ENCODE data around the gene COL25A1.
"Not testable (repeated sequence)": the region's sequence is repeated elsewhere in the genome, so short reads cannot be mapped to it uniquely, and the experiment has no call there.

The COL25A1 gene

GRCh38 chr4:108877821-108878220 lies 424.6 kb downstream of the COL25A1 start:
- no peaks in the 10 kb centered on the region for H3K36me3 ChIP-seq
- H4K20me1 ChIP-seq, result no peaks in the 10 kb centered on the region
- H3K4me1 ChIP-seq, result peaks cover 9% of the 10 kb centered on the region
- no peak for TF ChIP-seq Cebpa-rat (IDR thresholded peaks at IDR 0.05)
- H3K9ac ChIP-seq, result no peak overlapping the region
- H3K9me3 ChIP-seq, result no peaks in the 10 kb centered on the region
- no peak overlapping the region for H3K4me2 ChIP-seq
- H3K27me3 ChIP-seq, result no peaks in the 10 kb centered on the region
- H3K27ac ChIP-seq, result no peak overlapping the region
- H3K4me3 ChIP-seq, result no peak overlapping the region

GRCh38 chr4:108874806-108875205 lies 427.7 kb downstream of the COL25A1 start:
- Histone ChIP-seq H3K4me2 (no peak overlapping the region), H3K27ac (no peak overlapping the region), H3K4me1 (peaks cover 9% of the 10 kb centered on the region), H3K9ac (no peak overlapping the region), H4K20me1 (no peaks in the 10 kb centered on the region), H3K36me3 (no peaks in the 10 kb centered on the region), H3K4me3 (no peak overlapping the region), H3K9me3 (no peaks in the 10 kb centered on the region), H3K27me3 (no peaks in the 10 kb centered on the region)
- TF ChIP-seq Cebpa-rat (IDR thresholded peaks at IDR 0.05), result no peak

- H3K9me3 ChIP-seq, H3K4me3 ChIP-seq, H3K36me3 ChIP-seq, H3K9ac ChIP-seq, H3K27ac ChIP-seq, H3K4me2 ChIP-seq, H3K27me3 ChIP-seq, H3K4me1 ChIP-seq, H4K20me1 ChIP-seq: not testable (repeated sequence)
Observed at GRCh38 chr4:108869970-108870369, 432.5 kb downstream of the COL25A1 start.

DNA sequence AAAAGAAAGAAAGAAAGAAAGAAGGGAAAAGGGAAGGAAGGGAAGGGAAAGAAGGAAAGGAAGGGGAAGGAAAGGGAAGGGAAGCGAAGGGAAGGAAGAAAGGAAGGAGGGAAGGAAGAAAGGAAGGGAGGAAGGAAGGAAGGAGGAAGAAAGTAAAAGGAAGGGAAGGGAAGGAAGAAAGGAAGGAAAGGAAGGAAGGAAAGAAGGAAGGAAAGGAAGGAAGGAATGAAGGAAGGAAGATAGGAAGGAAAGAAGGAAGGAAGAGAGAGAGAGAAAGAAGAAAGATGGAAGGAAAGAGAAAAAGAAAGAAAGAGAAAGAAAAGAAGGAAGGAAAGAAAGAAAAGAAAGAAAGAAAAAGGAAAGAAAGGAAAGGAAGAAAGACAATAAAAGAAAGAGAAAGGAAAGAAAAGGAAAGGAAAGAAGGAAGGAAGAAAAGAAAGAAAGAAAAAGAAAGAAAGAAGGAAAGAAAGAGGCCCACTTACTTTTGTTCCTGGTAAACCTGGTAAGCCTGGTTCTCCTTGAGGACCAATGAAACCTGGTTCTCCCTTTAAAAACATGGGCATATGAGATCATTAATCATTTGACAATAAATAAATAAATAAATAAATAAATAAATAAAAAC lies 433.7 kb downstream of the COL25A1 start:
- Histone ChIP-seq H3K9me3 (no peaks in the 10 kb centered on the region), H4K20me1 (no peaks in the 10 kb centered on the region), H3K9ac (no peak overlapping the region), H3K4me3 (no peak overlapping the region), H3K27ac (no peak overlapping the region), H3K36me3 (no peaks in the 10 kb centered on the region), H3K4me2 (no peak overlapping the region), H3K27me3 (no peaks in the 10 kb centered on the region), H3K4me1 (no peaks in the 10 kb centered on the region)
- no peak for TF ChIP-seq Cebpa-rat (IDR thresholded peaks at IDR 0.05)

- no peaks in the 10 kb centered on the region for H3K9me3 ChIP-seq
- no peak overlapping the region for H3K4me2 ChIP-seq
- no peak overlapping the region for H3K4me3 ChIP-seq
- H3K27me3 ChIP-seq, result no peaks in the 10 kb centered on the region
- H4K20me1 ChIP-seq, result no peaks in the 10 kb centered on the region
- H3K9ac ChIP-seq, result no peak overlapping the region
- H3K4me1 ChIP-seq, result no peaks in the 10 kb centered on the region
- H3K27ac ChIP-seq, result no peak overlapping the region
- no peak for TF ChIP-seq Cebpa-rat (IDR thresholded peaks at IDR 0.05)
- no peaks in the 10 kb centered on the region for H3K36me3 ChIP-seq
Observed at GRCh38 chr4:108867476-108867875, 435.0 kb downstream of the COL25A1 start.

- Histone ChIP-seq H3K27me3 (no peaks in the 10 kb centered on the region), H3K9me3 (no peaks in the 10 kb centered on the region), H4K20me1 (no peaks in the 10 kb centered on the region), H3K27ac (no peak overlapping the region), H3K4me2 (no peak overlapping the region), H3K9ac (no peak overlapping the region), H3K4me1 (peaks cover 10% of the 10 kb centered on the region), H3K4me3 (no peak overlapping the region), H3K36me3 (no peaks in the 10 kb centered on the region)
- no peak for TF ChIP-seq Cebpa-rat (IDR thresholded peaks at IDR 0.05)
Observed at GRCh38 chr4:108861334-108861733, 441.1 kb downstream of the COL25A1 start.

- H3K9ac ChIP-seq, result no peak overlapping the region
- H3K27ac ChIP-seq, result no peak overlapping the region
- H3K4me1 ChIP-seq, result peaks cover 49% of the 10 kb centered on the region
- H3K4me3 ChIP-seq, result no peak overlapping the region
- TF ChIP-seq Cebpa-rat (IDR thresholded peaks at IDR 0.05), result no peak
- H3K27me3 ChIP-seq, result no peaks in the 10 kb centered on the region
- no peak overlapping the region for H3K4me2 ChIP-seq
- no peaks in the 10 kb centered on the region for H3K36me3 ChIP-seq
- H3K9me3 ChIP-seq, result no peaks in the 10 kb centered on the region
- H4K20me1 ChIP-seq, result no peaks in the 10 kb centered on the region
Observed at GRCh38 chr4:108854786-108855185, 447.7 kb downstream of the COL25A1 start.

GRCh38 chr4:108852691-108853090 lies 449.8 kb downstream of the COL25A1 start:
- no peaks in the 10 kb centered on the region for H4K20me1 ChIP-seq
- H3K36me3 ChIP-seq, result no peaks in the 10 kb centered on the region
- H3K4me2 ChIP-seq, result peak overlapping the region; percentile 23
- H3K9me3 ChIP-seq, result no peaks in the 10 kb centered on the region
- H3K4me1 ChIP-seq, result peaks cover 50% of the 10 kb centered on the region
- no peak overlapping the region for H3K27ac ChIP-seq
- no peak for TF ChIP-seq Cebpa-rat (IDR thresholded peaks at IDR 0.05)
- no peaks in the 10 kb centered on the region for H3K27me3 ChIP-seq
- no peak overlapping the region for H3K4me3 ChIP-seq
- no peak overlapping the region for H3K9ac ChIP-seq

DNA sequence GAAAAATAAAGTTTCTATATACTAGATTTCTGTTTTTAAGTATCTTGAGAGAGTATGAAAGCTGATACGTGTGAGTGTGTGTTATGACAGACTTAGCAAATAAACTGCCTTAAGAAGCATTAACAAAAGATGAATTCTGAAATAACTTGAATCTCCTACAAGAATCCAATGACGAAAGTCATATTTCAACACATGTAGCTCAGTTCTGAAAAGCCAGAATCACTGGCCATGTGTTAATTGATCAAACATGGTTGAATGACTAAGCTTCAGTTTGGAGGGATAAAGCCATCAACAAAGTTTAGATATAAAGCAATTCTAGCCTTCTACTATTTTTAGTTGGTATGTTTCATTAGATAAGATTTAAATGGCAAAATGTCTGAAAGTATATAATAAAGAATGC lies 451.1 kb downstream of the COL25A1 start:
- Histone ChIP-seq H3K4me2 (no peak overlapping the region; the same call in 1 of the 2 replicates), H3K9ac (no peak overlapping the region), H3K9me3 (no peaks in the 10 kb centered on the region), H3K4me1 (peaks cover 50% of the 10 kb centered on the region), H3K36me3 (no peaks in the 10 kb centered on the region), H3K4me3 (no peak overlapping the region), H3K27me3 (no peaks in the 10 kb centered on the region), H4K20me1 (no peaks in the 10 kb centered on the region), H3K27ac (no peak overlapping the region)
- TF ChIP-seq Cebpa-rat (IDR thresholded peaks at IDR 0.05), result no peak

GRCh38 chr4:108850219-108850649 lies 452.2 kb downstream of the COL25A1 start:
- peaks cover 50% of the 10 kb centered on the region for H3K4me1 ChIP-seq
- TF ChIP-seq Cebpa-rat (IDR thresholded peaks at IDR 0.05), result no peak
- H3K4me3 ChIP-seq, result no peak overlapping the region
- peak overlapping the region; percentile 67 for H3K4me2 ChIP-seq
- H3K9ac ChIP-seq, result no peak overlapping the region
- H4K20me1 ChIP-seq, result no peaks in the 10 kb centered on the region
- no peaks in the 10 kb centered on the region for H3K9me3 ChIP-seq
- no peaks in the 10 kb centered on the region for H3K27me3 ChIP-seq
- no peaks in the 10 kb centered on the region for H3K36me3 ChIP-seq
- no peak overlapping the region for H3K27ac ChIP-seq

Measured in BLaER1 (cell line).